MCF 10A (cell line): Measurements from ENCODE around the gene SYNE3. TPM values are rescaled to one million over a fixed set of nuclear protein-coding genes. Genes with fewer than 3 reads are reported as not detected.

ENCODE experiments used
- BruUV-seq: library from RNA; stranded (reverse); fragments of 400-500 nt; replicated peaks from 2 replicates; lab custom pipeline; 2021; lab: Mats Ljungman, UMichigan
- CTCF ChIA-PET: fragments of 300-600 bp; sonication (Branson Sonifier 250); formaldehyde crosslinking; extraction: SDS; loops from one replicate; lab custom pipeline; 2021; ENCODE audit warnings: antibody characterized with exemption, inconsistent platforms; lab: Yijun Ruan, JAX
- POLR2A ChIA-PET: fragments of 300-600, 350-650 bp; sonication (Branson Sonifier 250); formaldehyde crosslinking; extraction: SDS; loops from one replicate; lab custom pipeline; 2020; ENCODE audit warnings: antibody characterized with exemption, inconsistent platforms; lab: Yijun Ruan, JAX
- DNase-seq: peaks from one replicate; pipeline ENCODE4 v3.0.0-alpha.2; 2018; ENCODE audit not compliant: unreplicated experiment
- H3K27ac Mint-ChIP-seq: one replicate; pipeline ENCODE4 v1.8.0; 2022; ENCODE audit warnings: mild to moderate bottlenecking, low read depth, mixed read lengths; ENCODE audit not compliant: unreplicated experiment
- H3K27me3 Mint-ChIP-seq: one replicate; pipeline ENCODE4 v1.8.0; 2022; ENCODE audit warnings: mixed read lengths; ENCODE audit not compliant: insufficient read depth, unreplicated experiment
- H3K36me3 Mint-ChIP-seq: one replicate; pipeline ENCODE4 v1.8.0; 2022; ENCODE audit warnings: mild to moderate bottlenecking, moderate library complexity, mixed read lengths; ENCODE audit not compliant: insufficient read depth, unreplicated experiment
- H3K4me1 Mint-ChIP-seq: one replicate; pipeline ENCODE4 v1.8.0; 2022; ENCODE audit warnings: mixed read lengths; ENCODE audit not compliant: insufficient read depth, unreplicated experiment
- H3K4me3 Mint-ChIP-seq: one replicate; pipeline ENCODE4 v1.8.0; 2022; ENCODE audit warnings: mild to moderate bottlenecking, moderate library complexity, mixed read lengths; ENCODE audit not compliant: unreplicated experiment
- H3K9me3 Mint-ChIP-seq: one replicate; pipeline ENCODE4 v1.8.0; 2022; ENCODE audit warnings: mixed read lengths; ENCODE audit not compliant: unreplicated experiment
- CTCF ChIP-seq: fragments of 200-600 bp; IDR thresholded peaks from one replicate; pipeline ENCODE4 v1.8.0; 2022; ENCODE audit warnings: antibody characterized with exemption, mild to moderate bottlenecking; ENCODE audit not compliant: unreplicated experiment
- intact Hi-C: fragments of 100-400 bp; cut with micrococcal nuclease; formaldehyde crosslinking; loops from 2 replicates; pipeline ENCODE4 v1.14.1; 2022
- total RNA-seq: library from RNA; stranded (reverse); gene quantifications from 2 replicates; pipeline ENCODE4 v1.2.3, GENCODE V29; 2022

The SYNE3 gene
- total RNA-seq, 1 experiment from 2014 or later = 9.5 TPM

GRCh38 chr14:95509495-95509894, 7.0 kb downstream of the SYNE3 start:
- no peak overlapping the region for H3K4me3 Mint-ChIP-seq
- POLR2A ChIA-PET = interaction anchor here (1.7 to 1.8 kb wide), 2 partner anchors 9 to 13 kb away, joined by 5 to 11 read pairs; no protein-coding TSS in a partner anchor
- H3K27me3 Mint-ChIP-seq = no peaks in the 10 kb centered on the region
- no peaks in the 10 kb centered on the region for H3K36me3 Mint-ChIP-seq
- intact Hi-C loops = no loop called here
- BruUV-seq = no TSS peak
- peaks cover 22% of the 10 kb centered on the region for H3K4me1 Mint-ChIP-seq
- no peak for TF ChIP-seq CTCF
- peak overlapping the region; percentile 58 for H3K27ac Mint-ChIP-seq
- H3K9me3 Mint-ChIP-seq = no peaks in the 10 kb centered on the region
- DNase-seq = no peak
- CTCF ChIA-PET = interaction anchor here (1.1 to 3.8 kb wide), 2 partner anchors 17 to 69 kb away, joined by 3 to 13 read pairs; no protein-coding TSS in a partner anchor

GRCh38 chr14:95508377-95508776, 8.1 kb downstream of the SYNE3 start:
- TF ChIP-seq CTCF = no peak
- H3K27me3 Mint-ChIP-seq = no peaks in the 10 kb centered on the region
- ChIA-PET POLR2A (interaction anchor here (0.6 to 1.8 kb wide), 7 partner anchors 10 to 904 kb away, joined by 3 to 11 read pairs (median 4); no protein-coding TSS in a partner anchor), CTCF (interaction anchor here (1.4 to 3.8 kb wide), 2 partner anchors 19 to 30 kb away, joined by 4 to 13 read pairs; no protein-coding TSS in a partner anchor)
- no peaks in the 10 kb centered on the region for H3K9me3 Mint-ChIP-seq
- H3K4me1 Mint-ChIP-seq = peaks cover 26% of the 10 kb centered on the region
- BruUV-seq = no TSS peak
- H3K27ac Mint-ChIP-seq = no peak overlapping the region
- no peaks in the 10 kb centered on the region for H3K36me3 Mint-ChIP-seq
- intact Hi-C loops = no loop called here
- no peak for DNase-seq
- H3K4me3 Mint-ChIP-seq = no peak overlapping the region

GRCh38 chr14:95507701-95508103, 8.7 kb downstream of the SYNE3 start:
- Mint-ChIP-seq H3K27me3 (no peaks in the 10 kb centered on the region), H3K36me3 (no peaks in the 10 kb centered on the region), H3K4me1 (peaks cover 26% of the 10 kb centered on the region), H3K9me3 (no peaks in the 10 kb centered on the region), H3K27ac (peak overlapping the region; percentile 66), H3K4me3 (no peak overlapping the region)
- BruUV-seq = no TSS peak
- TF ChIP-seq CTCF = no peak
- peak; percentile 90 for DNase-seq
- ChIA-PET CTCF (interaction anchor here (1.2 to 3.8 kb wide), 3 partner anchors 19 to 49 kb away, joined by 4 to 13 read pairs (median 4); no protein-coding TSS in a partner anchor), POLR2A (interaction anchor here (0.6 to 1.8 kb wide), 13 partner anchors 9 to 904 kb away, joined by 3 to 11 read pairs (median 4); partner anchors contain the start of genes GLRX5 and SYNE3)
- intact Hi-C loops = loop anchor here (2.0 kb wide), 1 partner anchor 47 kb away; no protein-coding TSS in a partner anchor

GRCh38 chr14:95507174-95507573, 9.3 kb downstream of the SYNE3 start:
- ChIA-PET CTCF (interaction anchor here (1.2 to 3.8 kb wide), 2 partner anchors 20 to 48 kb away, joined by 4 to 13 read pairs; no protein-coding TSS in a partner anchor), POLR2A (interaction anchor here (0.5 to 1.7 kb wide), 12 partner anchors 9 to 1310 kb away, joined by 3 to 9 read pairs (median 4); partner anchors contain the start of genes GLRX5 and SYNE3)
- H3K4me1 Mint-ChIP-seq = peaks cover 26% of the 10 kb centered on the region
- no peaks in the 10 kb centered on the region for H3K27me3 Mint-ChIP-seq
- H3K4me3 Mint-ChIP-seq = peak overlapping the region; percentile 33
- H3K36me3 Mint-ChIP-seq = no peaks in the 10 kb centered on the region
- intact Hi-C loops = loop anchor here (2.0 kb wide), 1 partner anchor 46 kb away; no protein-coding TSS in a partner anchor
- H3K27ac Mint-ChIP-seq = peak overlapping the region; percentile 66
- no peaks in the 10 kb centered on the region for H3K9me3 Mint-ChIP-seq
- TF ChIP-seq CTCF = no peak
- DNase-seq = peak; percentile 98
- BruUV-seq = no TSS peak
